ENCODE data around the gene PDZD2. TPM values are rescaled to one million over a fixed set of nuclear protein-coding genes. Genes with fewer than 3 reads are reported as not detected.
A peak's percentile ranks its signal among the peaks of the same experiment; 100 is the strongest.

The PDZD2 gene
- total and polyA plus RNA-seq, 2 experiments from 2014 or later, result 0.21 TPM; not detected in 1

GRCh38 chr5:32027717-32028458 lies 389.0 kb downstream of the PDZD2 start:
- H2AFZ ChIP-seq, result peak overlapping the region; percentile 17; the same call in 1 of the 2 replicates
- peak; percentile 97 for DNase-seq
- peak overlapping the region; percentile 79 for H3K4me2 ChIP-seq (ENCODE audit: unreplicated experiment)
- H4K20me1 ChIP-seq (ENCODE audit: insufficient read depth), result no peaks in the 10 kb centered on the region
- H3K4me3 ChIP-seq, result peak overlapping the region; percentile 31
- H3K9ac ChIP-seq, result peak overlapping the region; percentile 48
- in situ Hi-C loops (cut with MboI), result no loop called here
- 1% methylated on average over 10 of the region's 10 CpGs for WGBS, 2 experiments (ENCODE audit: low coverage in 1 of 2, low lambda C conversion rate in 2 of 2, missing lambda C conversion rate in 2 of 2)
- H3K27me3 ChIP-seq (replicated peaks; ENCODE audit: insufficient read depth), result peaks cover 5% of the 10 kb centered on the region; the same call in 1 of the 2 replicates
- no peaks in the 10 kb centered on the region for H3K79me2 ChIP-seq (ENCODE audit: insufficient read depth)
- H3K4me1 ChIP-seq (ENCODE audit: insufficient read depth), result peaks cover 48% of the 10 kb centered on the region
- peaks cover 60% of the 10 kb centered on the region for H3F3A ChIP-seq (ENCODE audit: insufficient read depth)
- H3K9me2 ChIP-seq (ENCODE audit: insufficient read depth), result no peaks in the 10 kb centered on the region
- H3K27ac ChIP-seq, result peak overlapping the region; percentile 84
- TF ChIP-seq EZH2 (IDR thresholded peaks at IDR 0.05; ENCODE audit: insufficient read depth, poor library complexity, severe bottlenecking), result no peak
- TF ChIP-seq EZH2phosphoT487 (IDR thresholded peaks at IDR 0.05; ENCODE audit: insufficient read depth, low read depth), result no peak
- H3K9me3 ChIP-seq (ENCODE audit: low read depth), result no peaks in the 10 kb centered on the region
- H3K36me3 ChIP-seq (ENCODE audit: low read depth), result no peaks in the 10 kb centered on the region

GRCh38 chr5:32029261-32029660 lies 390.3 kb downstream of the PDZD2 start:
- Histone ChIP-seq H3K9me2 (ENCODE audit: insufficient read depth) (no peaks in the 10 kb centered on the region), H2AFZ (no peak overlapping the region), H3K4me3 (no peak overlapping the region), H3K79me2 (ENCODE audit: insufficient read depth) (no peaks in the 10 kb centered on the region), H3K36me3 (ENCODE audit: low read depth) (no peaks in the 10 kb centered on the region), H3K27ac (peak overlapping the region; percentile 84), H3F3A (ENCODE audit: insufficient read depth) (peaks cover 67% of the 10 kb centered on the region), H4K20me1 (ENCODE audit: insufficient read depth) (no peaks in the 10 kb centered on the region), H3K9me3 (ENCODE audit: low read depth) (no peaks in the 10 kb centered on the region), H3K4me2 (ENCODE audit: unreplicated experiment) (peak overlapping the region; percentile 79), H3K9ac (no peak overlapping the region), H3K4me1 (ENCODE audit: insufficient read depth) (peaks cover 54% of the 10 kb centered on the region), H3K27me3 (replicated peaks; ENCODE audit: insufficient read depth) (no peaks in the 10 kb centered on the region)
- WGBS, 2 experiments (ENCODE audit: low coverage in 1 of 2, low lambda C conversion rate in 2 of 2, missing lambda C conversion rate in 2 of 2), result 2 to 5% methylated on average over 2 of the region's 2 CpGs
- in situ Hi-C loops (cut with MboI), result no loop called here
- peak; percentile 83 for DNase-seq
- no peak for TF ChIP-seq EZH2phosphoT487 (IDR thresholded peaks at IDR 0.05; ENCODE audit: insufficient read depth, low read depth)
- TF ChIP-seq EZH2 (IDR thresholded peaks at IDR 0.05; ENCODE audit: insufficient read depth, poor library complexity, severe bottlenecking), result no peak

- TF ChIP-seq EZH2phosphoT487 (IDR thresholded peaks at IDR 0.05; ENCODE audit: insufficient read depth, low read depth) (no peak), EZH2 (IDR thresholded peaks at IDR 0.05; ENCODE audit: insufficient read depth, poor library complexity, severe bottlenecking) (no peak)
- 0 out of 2 replicates have a peak, but pooled peaks cover 2% of the 10 kb centered on the region for H3K27me3 ChIP-seq (replicated peaks; ENCODE audit: insufficient read depth)
- peaks cover 54% of the 10 kb centered on the region for H3K4me1 ChIP-seq (ENCODE audit: insufficient read depth)
- no peaks in the 10 kb centered on the region for H4K20me1 ChIP-seq (ENCODE audit: insufficient read depth)
- H3K27ac ChIP-seq, result peak overlapping the region; percentile 84; the same call in 1 of the 2 replicates
- 40 to 41% methylated on average over 4 of the region's 4 CpGs for WGBS, 2 experiments (ENCODE audit: low coverage in 1 of 2, low lambda C conversion rate in 2 of 2, missing lambda C conversion rate in 2 of 2)
- no peak for DNase-seq
- H3K4me2 ChIP-seq (ENCODE audit: unreplicated experiment), result no peak overlapping the region
- peaks cover 67% of the 10 kb centered on the region for H3F3A ChIP-seq (ENCODE audit: insufficient read depth)
- H3K9me2 ChIP-seq (ENCODE audit: insufficient read depth), result no peaks in the 10 kb centered on the region
- H3K79me2 ChIP-seq (ENCODE audit: insufficient read depth), result no peaks in the 10 kb centered on the region
- in situ Hi-C loops (cut with MboI), result no loop called here
- H3K4me3 ChIP-seq, result no peak overlapping the region
- no peaks in the 10 kb centered on the region for H3K36me3 ChIP-seq (ENCODE audit: low read depth)
- no peak overlapping the region for H3K9ac ChIP-seq
- H3K9me3 ChIP-seq (ENCODE audit: low read depth), result no peaks in the 10 kb centered on the region
- H2AFZ ChIP-seq, result no peak overlapping the region
Observed at GRCh38 chr5:32029781-32030180, 390.9 kb downstream of the PDZD2 start.

GRCh38 chr5:32030222-32030621 lies 391.3 kb downstream of the PDZD2 start:
- Histone ChIP-seq H3F3A (ENCODE audit: insufficient read depth) (peaks cover 67% of the 10 kb centered on the region), H3K9me3 (ENCODE audit: low read depth) (no peaks in the 10 kb centered on the region), H4K20me1 (ENCODE audit: insufficient read depth) (no peaks in the 10 kb centered on the region), H3K36me3 (ENCODE audit: low read depth) (no peaks in the 10 kb centered on the region), H2AFZ (no peak overlapping the region), H3K27me3 (replicated peaks; ENCODE audit: insufficient read depth) (0 out of 2 replicates have a peak, but pooled peaks cover 7% of the 10 kb centered on the region), H3K9me2 (ENCODE audit: insufficient read depth) (no peaks in the 10 kb centered on the region), H3K4me1 (ENCODE audit: insufficient read depth) (peaks cover 54% of the 10 kb centered on the region), H3K79me2 (ENCODE audit: insufficient read depth) (no peaks in the 10 kb centered on the region), H3K4me3 (no peak overlapping the region), H3K9ac (no peak overlapping the region), H3K27ac (no peak overlapping the region), H3K4me2 (ENCODE audit: unreplicated experiment) (no peak overlapping the region)
- in situ Hi-C loops (cut with MboI), result no loop called here
- WGBS, 2 experiments (ENCODE audit: low coverage in 1 of 2, low lambda C conversion rate in 2 of 2, missing lambda C conversion rate in 2 of 2), result 50 to 52% methylated on average over 3 of the region's 3 CpGs
- DNase-seq, result peak; percentile 9
- no peak for TF ChIP-seq EZH2 (IDR thresholded peaks at IDR 0.05; ENCODE audit: insufficient read depth, poor library complexity, severe bottlenecking)
- no peak for TF ChIP-seq EZH2phosphoT487 (IDR thresholded peaks at IDR 0.05; ENCODE audit: insufficient read depth, low read depth)
